ENCODE data around the gene MYG1. TPM values are rescaled to one million over a fixed set of nuclear protein-coding genes. Genes with fewer than 3 reads are reported as not detected.

Gene MYG1
- total RNA-seq, 1 experiment from 2014 or later: 91.8 TPM

- Histone ChIP-seq H4K5ac (ENCODE audit: insufficient read length, low read depth, low read length) (no peak overlapping the region), H3K14ac (ENCODE audit: insufficient read depth, low read length) (no peak overlapping the region), H3K27ac (ENCODE audit: insufficient read length, low read depth, low read length) (no peak overlapping the region), H2BK20ac (ENCODE audit: low read depth, low read length, poor library complexity, severe bottlenecking) (no peak overlapping the region), H2BK15ac (ENCODE audit: low read depth, low read length) (no peak overlapping the region), H2BK12ac (ENCODE audit: insufficient read length, low read depth, low read length) (no peak overlapping the region), H3K9me3 (ENCODE audit: control insufficient read depth, low read depth, low read length) (no peaks in the 10 kb centered on the region), H3K23me2 (ENCODE audit: insufficient read length, low read depth, low read length, poor library complexity, severe bottlenecking) (no peaks in the 10 kb centered on the region), H3K27me3 (ENCODE audit: insufficient read depth, low read length) (no peaks in the 10 kb centered on the region), H2BK5ac (ENCODE audit: insufficient read length, low read length) (no peak overlapping the region), H3K9ac (ENCODE audit: extremely low read depth, insufficient read length, low read length) (no peak overlapping the region), H2AK5ac (ENCODE audit: insufficient read length, low read length) (no peak overlapping the region), H3K4me1 (ENCODE audit: insufficient read depth, low read length) (no peaks in the 10 kb centered on the region; the same call in 1 of the 2 replicates), H3K4me2 (ENCODE audit: insufficient read depth, insufficient read length, low read length) (no peak overlapping the region), H3K56ac (ENCODE audit: insufficient read length, low read depth, low read length) (no peak overlapping the region), H3T11ph (ENCODE audit: low read length) (no peak overlapping the region), H3K23ac (ENCODE audit: insufficient read length, low read depth, low read length) (no peak overlapping the region), H4K8ac (replicated peaks; ENCODE audit: insufficient read length, low read depth, low read length) (no peak overlapping the region), H3K4ac (ENCODE audit: low read depth, low read length) (no peak overlapping the region), H3K79me1 (ENCODE audit: insufficient read depth, low read depth, low read length, poor library complexity, severe bottlenecking) (peaks cover 8% of the 10 kb centered on the region), H3K18ac (ENCODE audit: insufficient read length, low read depth, low read length) (no peak overlapping the region), H2BK120ac (ENCODE audit: low read depth, low read length, poor library complexity, severe bottlenecking) (no peak overlapping the region), H3K79me2 (ENCODE audit: insufficient read depth, low read length) (peaks cover 3% of the 10 kb centered on the region; the same call in 1 of the 2 replicates), H4K91ac (ENCODE audit: insufficient read length, low read depth, low read length) (no peak overlapping the region), H2AFZ (ENCODE audit: low read length) (no peak overlapping the region), H4K20me1 (ENCODE audit: control insufficient read depth, insufficient read depth, insufficient read length) (no peaks in the 10 kb centered on the region)
- no peak overlapping the region for H3K4me3 Mint-ChIP-seq
- H3K9me3 Mint-ChIP-seq: no peaks in the 10 kb centered on the region
- TF ChIP-seq CTCF (conservative IDR thresholded peaks at IDR 0.05): no peak
- WGBS (ENCODE audit: extremely low coverage, insufficient read length, low lambda C conversion rate): no CpG with 5 or more reads among the region's 5 CpGs
- peaks cover 10 to 13% of the 10 kb centered on the region in 2 experiments; a peak in 3 of 4 replicates for H3K4me1 Mint-ChIP-seq
- H3K27ac Mint-ChIP-seq: peak overlapping the region in 1 of 3 experiments; percentile 8; a peak in 1 of 7 replicates
- no peak for DNase-seq
- H3K36me3 Mint-ChIP-seq (ENCODE audit: insufficient read depth in 1 of 3, low read depth in 3 of 3): peaks cover 50 to 74% (median 73%) of the 10 kb centered on the region in 3 experiments; a peak in 6 of 7 replicates
- no peaks in the 10 kb centered on the region for H3K27me3 Mint-ChIP-seq (ENCODE audit: low read depth)
Observed at GRCh38 chr12:53274445-53274844, 25.1 kb upstream of the MYG1 start.

All from H9 (cell line).